COLO829 (cell line): ENCODE results near the gene KDM8.
"Not testable (repeated sequence)": the region's sequence is repeated elsewhere in the genome, so short reads cannot be mapped to it uniquely, and the experiment has no call there.

Experiments
- DNase-seq: peaks from one replicate; pipeline ENCODE4 v3.0.0; 2012; ENCODE audit warnings: low spot score

The KDM8 gene

DNA sequence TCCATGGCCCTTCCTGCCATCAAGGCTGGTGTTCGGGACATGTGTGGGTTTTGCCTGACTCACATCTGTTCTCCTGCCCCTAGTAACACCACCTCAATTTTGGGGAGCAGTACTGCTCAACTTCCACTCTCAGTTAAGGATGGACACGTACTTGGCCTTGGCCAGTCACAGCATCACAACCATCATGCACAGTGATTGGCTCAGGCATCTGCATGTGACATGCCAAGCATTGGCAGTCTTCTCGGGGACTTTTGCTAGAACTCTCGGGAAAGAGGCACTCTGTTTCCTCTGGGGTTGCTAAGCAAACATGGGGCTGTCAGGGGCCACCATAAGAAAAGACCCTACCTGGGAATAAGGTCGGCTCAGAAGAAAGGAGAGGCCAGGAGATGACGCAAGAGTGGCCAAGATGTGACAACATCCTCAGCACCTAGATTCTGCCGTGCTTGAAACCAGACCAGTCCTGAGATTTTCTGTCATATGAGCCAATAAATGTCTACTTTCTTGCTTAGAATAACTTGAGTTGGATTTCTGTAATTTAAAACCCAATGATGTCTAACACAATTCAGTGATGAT is 11.9 kb upstream of the KDM8 start:
- no peak for DNase-seq

DNA sequence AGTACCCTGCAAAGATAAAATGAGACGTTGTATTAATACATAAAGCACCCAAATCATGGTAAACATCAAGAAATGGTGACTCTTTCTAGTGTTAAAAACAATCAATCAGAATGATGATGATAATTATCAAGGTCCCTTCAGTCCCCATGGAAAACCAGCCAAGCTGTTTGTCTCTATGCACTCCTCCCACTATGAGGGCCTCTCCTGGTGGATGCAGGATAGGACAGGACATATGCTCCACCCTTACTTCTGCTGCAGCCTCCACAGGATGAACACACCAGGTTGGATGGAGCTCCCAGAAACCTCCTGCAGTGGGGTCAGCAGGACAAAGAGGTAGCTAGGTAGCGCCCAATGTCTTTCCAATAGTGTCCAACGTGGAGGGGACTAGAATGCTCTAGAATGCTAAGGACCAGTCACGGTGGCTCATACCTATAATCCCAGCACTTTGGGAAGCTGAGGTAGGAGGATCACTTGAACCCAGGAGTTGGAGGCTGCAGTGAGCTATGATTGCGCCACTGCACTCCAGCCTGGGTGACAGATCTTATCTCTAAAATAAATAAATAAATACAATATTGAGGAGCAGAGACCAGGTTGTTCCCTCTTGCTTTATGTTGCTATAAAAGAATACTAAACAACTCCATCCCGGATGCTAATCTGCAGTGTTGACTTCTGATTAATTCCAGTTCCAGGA is 9.9 kb upstream of the KDM8 start:
- no peak for DNase-seq

GRCh38 chr16:27195076-27195741 is 8.1 kb upstream of the KDM8 start:
- no peak for DNase-seq

GRCh38 chr16:27195941-27196595 is 7.3 kb upstream of the KDM8 start:
- no peak for DNase-seq

DNA sequence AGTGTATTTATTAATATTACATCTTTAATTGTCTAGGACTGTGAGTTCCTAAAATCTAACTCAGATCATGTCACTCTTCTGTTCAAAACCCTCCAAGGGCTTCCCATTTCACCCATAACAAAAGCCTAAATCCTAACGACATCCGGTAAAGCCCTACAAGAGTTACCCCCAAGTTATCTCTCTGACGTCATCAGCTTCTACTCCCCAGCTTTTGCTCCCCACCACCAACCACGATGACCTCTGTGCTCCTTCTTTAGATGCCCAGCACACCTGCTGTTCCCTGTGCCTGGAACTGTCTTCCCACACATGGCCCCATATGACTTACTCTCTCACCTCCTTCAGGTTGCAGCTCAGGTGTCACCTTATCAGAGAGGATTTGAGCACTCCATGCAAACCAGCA is 6.3 kb upstream of the KDM8 start:
- DNase-seq, result no peak

GRCh38 chr16:27198451-27199234 is 4.7 kb upstream of the KDM8 start:
- DNase-seq, result no peak

DNA sequence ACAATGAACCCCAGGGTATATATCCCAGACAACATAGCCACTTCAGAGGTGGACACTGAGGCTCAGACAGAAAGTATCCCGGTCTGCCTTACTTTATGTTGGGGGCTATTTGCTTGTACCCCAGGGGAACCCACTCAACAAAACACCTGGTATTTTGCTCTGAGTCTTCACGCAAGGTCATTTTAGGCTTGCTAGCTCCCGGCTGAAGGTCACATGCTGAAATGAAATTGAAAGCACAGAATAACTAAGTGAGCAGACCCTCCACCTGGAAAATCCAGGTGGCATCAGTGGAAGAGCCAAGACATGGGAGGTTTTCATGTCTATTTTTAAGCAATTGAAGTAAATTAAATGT is 4.1 kb upstream of the KDM8 start:
- DNase-seq, result no peak

GRCh38 chr16:27199736-27200135 is 3.6 kb upstream of the KDM8 start:
- no peak for DNase-seq

- DNase-seq, result not testable (repeated sequence)
Measured at GRCh38 chr16:27200914-27201313, 2.4 kb upstream of the KDM8 start.

DNA sequence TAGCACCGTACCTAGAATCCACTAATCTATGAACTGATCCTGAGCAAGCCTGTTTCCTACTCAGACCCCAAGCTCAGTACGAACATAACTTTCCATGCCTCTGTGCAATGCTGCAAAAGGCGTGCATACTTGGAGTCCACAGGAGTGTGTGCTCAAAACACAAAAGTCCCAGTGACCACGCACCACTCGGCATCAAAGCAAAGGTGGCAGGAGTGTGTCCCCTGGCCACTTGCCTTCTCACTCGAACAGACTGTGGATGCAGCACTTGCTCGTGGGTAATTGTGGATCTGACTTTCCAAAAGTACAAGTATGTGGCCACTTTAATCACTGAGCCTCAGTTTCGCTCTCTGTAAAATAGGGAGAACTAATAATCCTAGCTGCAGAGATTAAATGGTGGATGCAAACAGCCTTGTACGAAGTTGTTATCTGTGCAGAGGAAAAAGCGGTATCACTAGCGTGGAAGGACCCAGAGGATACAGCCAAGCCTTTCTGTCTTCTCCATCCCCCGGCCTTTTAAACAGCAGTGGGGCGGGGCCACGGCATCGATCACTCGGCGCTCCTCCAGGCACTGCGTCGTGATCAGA is 311 bp upstream of the KDM8 start:
- DNase-seq, result peak; percentile 80

GRCh38 chr16:27204312-27204915 is 1.1 kb downstream of the KDM8 start:
- no peak for DNase-seq

GRCh38 chr16:27205423-27206065 is 2.2 kb downstream of the KDM8 start:
- DNase-seq, result no peak

GRCh38 chr16:27207121-27207520 is 3.8 kb downstream of the KDM8 start:
- not testable (repeated sequence) for DNase-seq

DNA sequence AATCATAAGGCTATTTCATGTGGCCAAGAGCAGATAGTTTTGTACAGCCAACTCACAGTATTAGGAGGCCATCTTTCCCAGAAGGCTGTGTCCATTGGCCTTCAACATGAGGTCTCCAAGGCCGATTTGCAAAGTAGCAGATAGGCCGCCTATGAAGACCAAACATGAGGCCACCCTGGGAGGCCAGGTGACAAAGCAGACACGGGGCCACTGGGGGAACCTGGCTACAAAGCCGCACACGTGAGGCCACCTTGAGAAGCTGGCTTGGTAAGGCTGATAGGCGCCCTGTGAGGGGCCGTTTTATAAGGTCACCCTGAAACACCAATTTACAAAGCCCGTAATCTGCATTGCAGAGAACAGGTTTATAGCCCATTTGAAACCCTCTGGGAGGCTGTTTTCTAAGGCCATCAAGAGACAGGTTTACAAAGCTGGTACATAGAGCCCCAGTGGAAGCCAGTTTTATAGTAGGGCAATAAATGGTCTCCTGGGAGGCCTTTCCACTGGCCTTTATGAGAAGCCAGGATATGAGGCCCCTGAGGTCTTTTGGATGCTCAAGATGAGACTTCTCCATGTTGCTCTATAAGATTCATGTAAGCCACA is 4.9 kb downstream of the KDM8 start:
- no peak for DNase-seq

- no peak for DNase-seq
Measured at GRCh38 chr16:27208796-27209195, 5.5 kb downstream of the KDM8 start.

DNA sequence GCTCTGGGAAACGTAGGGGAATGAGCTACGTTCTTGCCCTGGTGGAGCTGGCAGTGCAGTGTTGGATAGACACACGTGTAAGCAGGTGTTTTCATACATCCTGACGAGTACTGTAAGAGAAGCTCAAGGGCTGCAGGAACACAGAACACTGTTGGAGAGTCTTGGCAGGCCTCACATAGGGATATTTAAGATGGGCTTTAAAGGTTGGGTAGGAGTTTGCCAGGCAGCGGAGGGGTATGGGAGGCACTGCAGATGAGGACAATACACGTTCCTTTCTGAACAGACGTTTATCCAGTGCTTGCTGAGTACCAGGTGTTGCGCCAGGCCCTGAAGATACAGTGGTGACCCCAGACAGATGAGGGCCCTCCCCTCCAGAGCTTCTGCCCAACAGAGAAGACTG is 6.3 kb downstream of the KDM8 start:
- no peak for DNase-seq

GRCh38 chr16:27210174-27210573 is 6.8 kb downstream of the KDM8 start:
- no peak for DNase-seq

- DNase-seq, result no peak
Measured at GRCh38 chr16:27211026-27211425, 7.7 kb downstream of the KDM8 start.

DNA sequence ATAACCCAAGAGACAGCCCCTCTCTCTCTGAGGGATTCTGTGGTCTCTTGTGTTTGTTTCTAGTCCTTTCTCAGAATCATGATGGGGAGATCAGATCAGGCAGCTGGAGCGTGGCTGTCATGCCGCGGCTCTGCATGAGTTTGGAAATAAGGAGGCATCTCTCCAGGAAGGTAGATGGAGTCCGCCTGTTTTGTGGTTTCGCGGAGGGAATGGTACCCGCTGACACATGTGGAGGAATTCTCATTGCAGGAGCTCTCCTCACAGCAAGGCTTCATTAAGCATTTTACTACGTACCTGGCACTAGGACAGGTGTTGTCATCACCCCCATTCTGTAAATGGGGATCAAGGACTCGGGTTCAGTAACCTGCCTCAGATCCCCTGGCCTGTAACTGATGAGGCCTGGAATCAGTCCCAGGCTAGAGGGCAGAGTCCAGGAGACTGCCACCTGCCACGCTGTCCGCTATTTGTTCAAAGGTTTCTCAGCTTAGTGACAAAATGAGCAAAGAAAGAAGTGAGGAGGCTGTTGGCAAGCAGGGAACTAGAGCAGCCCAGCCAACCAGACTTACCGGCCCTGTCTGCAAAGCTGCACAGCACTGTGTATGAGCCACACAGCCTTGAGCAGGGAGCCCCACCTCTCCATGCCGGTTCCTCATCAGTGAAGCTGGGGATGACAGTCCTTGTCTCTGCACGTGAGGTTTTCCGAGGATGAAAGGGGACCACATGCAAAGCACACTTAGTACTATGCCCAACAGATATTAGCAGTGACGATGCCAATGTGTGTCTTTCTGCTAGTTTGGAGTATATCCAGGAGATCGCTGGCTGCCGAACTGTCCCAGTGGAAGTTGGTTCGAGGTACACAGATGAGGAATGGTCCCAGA is 11.0 kb downstream of the KDM8 start:
- no peak for DNase-seq

DNA sequence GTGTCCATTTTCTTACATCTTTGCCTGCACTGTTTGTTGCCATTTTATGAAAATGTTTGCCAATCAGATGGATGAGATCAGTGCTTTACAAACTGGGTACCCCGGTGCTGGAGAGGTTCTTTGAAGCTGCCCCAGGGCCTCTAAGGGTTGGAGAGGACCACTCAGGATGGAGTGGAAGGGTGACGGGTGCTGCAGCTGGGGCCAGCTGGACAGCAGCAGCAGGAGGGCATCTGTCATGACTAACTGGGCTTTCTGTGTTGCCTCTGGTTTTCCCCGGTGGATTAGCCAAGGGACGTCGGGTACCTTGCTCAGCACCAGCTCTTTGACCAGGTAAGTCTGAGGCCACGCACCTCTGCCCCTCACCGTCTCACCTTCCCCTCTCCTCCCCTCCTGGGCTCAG is 12.3 kb downstream of the KDM8 start:
- no peak for DNase-seq
